GM18499 (cell line): ENCODE data around the gene AKAIN1.

Experiments
- ATAC-seq: cut with Tn5 transposase; IDR thresholded peaks from one replicate; pipeline ENCODE4 v1.9.1; 2021; ENCODE audit warnings: moderate number of reproducible peaks; ENCODE audit not compliant: insufficient read depth, unreplicated experiment

The AKAIN1 gene

DNA sequence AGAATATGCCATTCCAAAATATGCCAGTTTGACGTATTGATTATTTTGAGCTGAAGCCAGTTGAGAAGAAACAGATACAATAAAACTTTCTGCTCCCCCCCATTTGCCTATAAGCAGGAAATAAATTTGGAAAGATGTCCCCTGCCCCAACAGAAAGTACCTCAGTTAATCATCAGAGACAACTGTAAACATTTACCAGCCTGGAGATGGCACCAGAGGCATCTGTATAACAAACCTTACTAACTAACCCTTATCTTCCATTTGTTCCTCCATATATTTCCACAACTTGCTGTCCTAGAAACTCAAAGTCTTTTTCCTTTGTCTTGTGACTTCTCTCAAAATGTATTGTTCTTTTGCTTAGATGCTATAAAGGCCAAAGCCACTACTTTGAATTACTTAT lies 93.8 kb downstream of the AKAIN1 start:
- ATAC-seq = no peak

- no peak for ATAC-seq
Measured at GRCh38 chr18:5097116-5097703, 99.8 kb downstream of the AKAIN1 start.

- ATAC-seq = no peak
Measured at GRCh38 chr18:5095239-5095638, 101.8 kb downstream of the AKAIN1 start.

DNA sequence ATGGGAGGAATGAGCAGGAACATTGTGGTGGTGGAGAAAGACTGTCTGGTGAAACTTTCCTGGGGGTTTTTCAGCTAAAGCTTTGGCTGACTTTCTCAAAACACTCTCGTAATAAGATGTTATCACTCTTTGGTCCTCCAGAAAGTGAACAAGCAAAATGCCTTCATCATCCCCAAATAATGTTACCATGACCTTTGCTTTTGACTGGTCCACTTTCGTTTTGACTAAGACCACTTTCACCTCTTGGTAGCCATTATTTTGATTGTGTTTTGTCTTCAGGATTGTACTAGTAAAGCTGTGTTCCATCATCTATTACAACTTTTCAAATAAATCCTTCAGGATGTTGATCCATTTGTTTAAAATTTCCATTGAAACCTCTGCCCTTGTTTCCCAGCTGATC lies 103.2 kb downstream of the AKAIN1 start:
- ATAC-seq = no peak
